ENCODE results near the gene PCNT.

PCNT gene

DNA sequence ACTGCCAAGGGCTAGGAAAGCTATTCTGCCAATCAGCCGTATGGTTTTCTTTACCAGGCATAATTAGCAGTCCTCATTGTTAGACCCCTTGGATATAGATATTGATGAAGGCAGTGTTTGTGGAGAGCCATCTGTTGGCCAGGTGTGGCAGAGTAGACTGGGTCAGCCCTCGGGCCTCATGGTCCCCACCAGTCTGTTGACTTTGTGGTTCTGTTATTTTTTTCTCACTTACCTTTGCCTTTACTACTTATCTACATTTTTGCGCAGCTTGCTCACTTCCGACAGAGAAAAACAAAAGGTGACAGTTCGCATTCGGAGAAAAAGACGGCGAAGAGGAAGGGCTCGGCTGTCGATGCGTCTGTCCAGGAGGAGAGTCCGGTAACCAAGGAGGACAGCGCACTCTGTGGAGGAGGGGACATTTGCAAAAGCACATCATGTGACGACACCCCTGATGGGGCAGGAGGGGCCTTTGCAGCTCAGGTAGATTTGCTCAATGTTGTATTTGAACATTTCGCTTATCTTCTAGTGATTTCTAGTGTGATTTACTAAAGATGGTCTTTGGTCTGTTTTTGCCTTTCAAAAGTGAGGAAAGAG lies 2.3 kb downstream of the PCNT start:
- H2AFZ ChIP-seq (ENCODE audit: low read depth, low read length): no peak overlapping the region
- no peaks in the 10 kb centered on the region for H3K27me3 ChIP-seq (ENCODE audit: low read depth, low read length)
- H3K4me1 ChIP-seq (ENCODE audit: low read length): peaks cover 21% of the 10 kb centered on the region
- TF ChIP-seq, protein P1, sequence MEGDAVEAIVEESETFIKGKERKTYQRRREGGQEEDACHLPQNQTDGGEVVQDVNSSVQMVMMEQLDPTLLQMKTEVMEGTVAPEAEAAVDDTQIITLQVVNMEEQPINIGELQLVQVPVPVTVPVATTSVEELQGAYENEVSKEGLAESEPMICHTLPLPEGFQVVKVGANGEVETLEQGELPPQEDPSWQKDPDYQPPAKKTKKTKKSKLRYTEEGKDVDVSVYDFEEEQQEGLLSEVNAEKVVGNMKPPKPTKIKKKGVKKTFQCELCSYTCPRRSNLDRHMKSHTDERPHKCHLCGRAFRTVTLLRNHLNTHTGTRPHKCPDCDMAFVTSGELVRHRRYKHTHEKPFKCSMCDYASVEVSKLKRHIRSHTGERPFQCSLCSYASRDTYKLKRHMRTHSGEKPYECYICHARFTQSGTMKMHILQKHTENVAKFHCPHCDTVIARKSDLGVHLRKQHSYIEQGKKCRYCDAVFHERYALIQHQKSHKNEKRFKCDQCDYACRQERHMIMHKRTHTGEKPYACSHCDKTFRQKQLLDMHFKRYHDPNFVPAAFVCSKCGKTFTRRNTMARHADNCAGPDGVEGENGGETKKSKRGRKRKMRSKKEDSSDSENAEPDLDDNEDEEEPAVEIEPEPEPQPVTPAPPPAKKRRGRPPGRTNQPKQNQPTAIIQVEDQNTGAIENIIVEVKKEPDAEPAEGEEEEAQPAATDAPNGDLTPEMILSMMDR (IDR thresholded peaks at IDR 0.05; ENCODE audit: low read depth, low read length): no peak
- TF ChIP-seq EZH2phosphoT487 (IDR thresholded peaks at IDR 0.05; ENCODE audit: low read depth): no peak
- H4K20me1 ChIP-seq (ENCODE audit: insufficient read depth, low read length): no peaks in the 10 kb centered on the region
- H3K4me3 ChIP-seq (ENCODE audit: low read length): no peak overlapping the region
- no peaks in the 10 kb centered on the region for H3K9me3 ChIP-seq (ENCODE audit: insufficient read depth, low read length)
- H3K27ac ChIP-seq (ENCODE audit: low read length): no peak overlapping the region
- H3K4me2 ChIP-seq (ENCODE audit: low read length): peak overlapping the region; percentile 92
- H3K36me3 ChIP-seq (replicated peaks; ENCODE audit: low read depth, low read length): peaks cover 26% of the 10 kb centered on the region
- H3K9ac ChIP-seq (ENCODE audit: low read length): peak overlapping the region; percentile 90; the same call in 1 of the 2 replicates
- H3K79me2 ChIP-seq (ENCODE audit: low read length): peaks cover 61% of the 10 kb centered on the region

DNA sequence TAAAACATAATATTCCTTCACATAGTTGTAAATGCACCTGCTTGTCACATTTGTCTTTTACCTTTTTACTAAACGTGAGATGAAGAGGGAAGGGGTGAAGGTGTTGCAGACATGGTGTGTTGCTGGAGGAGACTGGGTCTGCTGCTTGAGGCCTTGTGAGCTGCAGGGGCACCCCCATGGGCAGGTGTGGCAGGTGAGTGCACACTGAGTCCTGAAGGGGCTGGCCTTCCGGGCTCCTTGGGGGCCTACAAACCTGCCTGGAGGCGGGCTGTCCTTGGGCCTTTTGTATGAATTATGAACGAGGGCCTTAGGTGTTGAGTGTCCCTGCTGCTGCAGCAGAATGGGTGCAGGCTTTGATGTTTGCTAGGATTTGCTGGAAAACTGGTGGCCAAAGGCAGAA lies 3.8 kb downstream of the PCNT start:
- H3K9ac ChIP-seq (ENCODE audit: low read length): no peak overlapping the region
- no peaks in the 10 kb centered on the region for H4K20me1 ChIP-seq (ENCODE audit: insufficient read depth, low read length)
- no peak overlapping the region for H3K4me3 ChIP-seq (ENCODE audit: low read length)
- no peak overlapping the region for H3K4me2 ChIP-seq (ENCODE audit: low read length)
- H3K27ac ChIP-seq (ENCODE audit: low read length): no peak overlapping the region
- H3K9me3 ChIP-seq (ENCODE audit: insufficient read depth, low read length): no peaks in the 10 kb centered on the region
- H3K27me3 ChIP-seq (ENCODE audit: low read depth, low read length): no peaks in the 10 kb centered on the region
- H3K79me2 ChIP-seq (ENCODE audit: low read length): peaks cover 46% of the 10 kb centered on the region
- TF ChIP-seq, protein P1 (IDR thresholded peaks at IDR 0.05; ENCODE audit: low read depth, low read length): no peak
- peaks cover 14% of the 10 kb centered on the region for H3K4me1 ChIP-seq (ENCODE audit: low read length)
- H2AFZ ChIP-seq (ENCODE audit: low read depth, low read length): no peak overlapping the region
- peaks cover 15% of the 10 kb centered on the region for H3K36me3 ChIP-seq (replicated peaks; ENCODE audit: low read depth, low read length)

DNA sequence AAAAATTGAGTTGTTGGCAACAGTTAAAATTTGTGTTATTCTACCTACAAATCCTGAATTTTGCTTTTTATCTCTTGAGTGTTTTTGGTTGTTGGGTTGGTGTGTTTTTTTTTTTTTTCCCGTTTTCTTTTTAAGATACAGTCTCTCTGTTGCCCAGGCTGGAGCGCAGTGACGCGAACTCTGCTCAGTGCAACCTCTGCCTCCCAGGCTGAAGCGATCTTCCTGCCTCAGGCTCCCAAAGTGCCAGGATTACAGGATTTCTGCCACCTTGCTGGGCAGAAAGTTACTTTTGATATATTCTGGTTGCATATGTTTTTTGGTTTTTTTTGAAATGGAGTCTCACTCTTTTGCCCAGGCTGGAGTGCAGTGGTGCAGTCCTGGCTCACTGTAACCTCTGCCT lies 4.2 kb downstream of the PCNT start:
- Histone ChIP-seq H3K4me2 (ENCODE audit: low read length) (no peak overlapping the region), H3K79me2 (ENCODE audit: low read length) (peaks cover 41% of the 10 kb centered on the region), H3K9me3 (ENCODE audit: insufficient read depth, low read length) (no peaks in the 10 kb centered on the region), H3K4me3 (ENCODE audit: low read length) (no peak overlapping the region), H4K20me1 (ENCODE audit: insufficient read depth, low read length) (no peaks in the 10 kb centered on the region), H2AFZ (ENCODE audit: low read depth, low read length) (no peak overlapping the region), H3K9ac (ENCODE audit: low read length) (no peak overlapping the region), H3K4me1 (ENCODE audit: low read length) (peaks cover 9% of the 10 kb centered on the region), H3K27ac (ENCODE audit: low read length) (no peak overlapping the region), H3K36me3 (replicated peaks; ENCODE audit: low read depth, low read length) (peaks cover 11% of the 10 kb centered on the region), H3K27me3 (ENCODE audit: low read depth, low read length) (no peaks in the 10 kb centered on the region)
- TF ChIP-seq EZH2phosphoT487 (IDR thresholded peaks at IDR 0.05; ENCODE audit: low read depth): no peak
- TF ChIP-seq, protein P1 (IDR thresholded peaks at IDR 0.05; ENCODE audit: low read depth, low read length): no peak

DNA sequence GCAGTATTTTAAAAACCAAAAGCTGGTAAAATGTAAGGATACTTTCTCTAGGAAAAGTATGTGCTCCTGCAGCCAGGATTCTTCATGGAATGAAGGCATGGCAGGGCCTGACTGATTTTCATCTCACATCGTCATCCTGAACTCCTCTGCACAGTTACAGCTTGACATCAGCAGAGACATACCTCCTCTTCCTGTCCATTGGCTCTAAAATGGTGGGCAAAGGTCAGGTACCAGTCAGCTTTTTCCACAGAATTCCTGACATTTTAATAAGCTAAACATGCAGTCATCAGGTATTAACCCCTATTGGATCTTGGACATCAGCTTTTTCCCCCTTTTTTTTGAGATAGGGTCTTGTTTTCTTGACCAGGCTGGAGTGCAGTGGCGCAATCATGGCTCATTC lies 5.8 kb downstream of the PCNT start:
- Histone ChIP-seq H4K20me1 (ENCODE audit: insufficient read depth, low read length) (no peaks in the 10 kb centered on the region), H3K4me2 (ENCODE audit: low read length) (no peak overlapping the region), H3K9me3 (ENCODE audit: insufficient read depth, low read length) (no peaks in the 10 kb centered on the region), H3K4me1 (ENCODE audit: low read length) (peaks cover 9% of the 10 kb centered on the region), H3K79me2 (ENCODE audit: low read length) (peaks cover 34% of the 10 kb centered on the region), H3K36me3 (replicated peaks; ENCODE audit: low read depth, low read length) (peaks cover 10% of the 10 kb centered on the region), H3K27me3 (ENCODE audit: low read depth, low read length) (no peaks in the 10 kb centered on the region), H2AFZ (ENCODE audit: low read depth, low read length) (no peak overlapping the region), H3K27ac (ENCODE audit: low read length) (no peak overlapping the region), H3K9ac (ENCODE audit: low read length) (no peak overlapping the region), H3K4me3 (ENCODE audit: low read length) (no peak overlapping the region)
- no peak for TF ChIP-seq EZH2phosphoT487 (IDR thresholded peaks at IDR 0.05; ENCODE audit: low read depth)
- TF ChIP-seq, protein P1 (IDR thresholded peaks at IDR 0.05; ENCODE audit: low read depth, low read length): no peak

Data from OCI-LY3 (cell line).